ENCODE measurements around the gene TRIM41.

The TRIM41 gene

GRCh38 chr5:181184845-181185216 is 38.2 kb upstream of the TRIM41 start:
- no peak overlapping the region for H3K4me3 ChIP-seq (ENCODE audit: low read depth, low read length)
- no peak for DNase-seq (ENCODE audit: low read depth)
- TF ChIP-seq, protein P1, sequence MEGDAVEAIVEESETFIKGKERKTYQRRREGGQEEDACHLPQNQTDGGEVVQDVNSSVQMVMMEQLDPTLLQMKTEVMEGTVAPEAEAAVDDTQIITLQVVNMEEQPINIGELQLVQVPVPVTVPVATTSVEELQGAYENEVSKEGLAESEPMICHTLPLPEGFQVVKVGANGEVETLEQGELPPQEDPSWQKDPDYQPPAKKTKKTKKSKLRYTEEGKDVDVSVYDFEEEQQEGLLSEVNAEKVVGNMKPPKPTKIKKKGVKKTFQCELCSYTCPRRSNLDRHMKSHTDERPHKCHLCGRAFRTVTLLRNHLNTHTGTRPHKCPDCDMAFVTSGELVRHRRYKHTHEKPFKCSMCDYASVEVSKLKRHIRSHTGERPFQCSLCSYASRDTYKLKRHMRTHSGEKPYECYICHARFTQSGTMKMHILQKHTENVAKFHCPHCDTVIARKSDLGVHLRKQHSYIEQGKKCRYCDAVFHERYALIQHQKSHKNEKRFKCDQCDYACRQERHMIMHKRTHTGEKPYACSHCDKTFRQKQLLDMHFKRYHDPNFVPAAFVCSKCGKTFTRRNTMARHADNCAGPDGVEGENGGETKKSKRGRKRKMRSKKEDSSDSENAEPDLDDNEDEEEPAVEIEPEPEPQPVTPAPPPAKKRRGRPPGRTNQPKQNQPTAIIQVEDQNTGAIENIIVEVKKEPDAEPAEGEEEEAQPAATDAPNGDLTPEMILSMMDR (conservative IDR thresholded peaks at IDR 0.05; ENCODE audit: low read depth, low read length) = no peak

- DNase-seq (ENCODE audit: low read depth) = no peak
- H3K4me3 ChIP-seq (ENCODE audit: low read depth, low read length) = no peak overlapping the region
- TF ChIP-seq, protein P1 (conservative IDR thresholded peaks at IDR 0.05; ENCODE audit: low read depth, low read length) = no peak
These were observed 37.5 kb upstream of the TRIM41 start for GRCh38 chr5:181185560-181185959.

- no peak for DNase-seq (ENCODE audit: low read depth)
- TF ChIP-seq, protein P1 (conservative IDR thresholded peaks at IDR 0.05; ENCODE audit: low read depth, low read length) = no peak
- no peak overlapping the region for H3K4me3 ChIP-seq (ENCODE audit: low read depth, low read length)
These were observed 37.1 kb upstream of the TRIM41 start for GRCh38 chr5:181186022-181186421.

- H3K4me3 ChIP-seq (ENCODE audit: low read depth, low read length) = peak overlapping the region; percentile 57
- TF ChIP-seq, protein P1 (conservative IDR thresholded peaks at IDR 0.05; ENCODE audit: low read depth, low read length) = no peak
- no peak for DNase-seq (ENCODE audit: low read depth)
These were observed 36.0 kb upstream of the TRIM41 start for GRCh38 chr5:181186986-181187499.

GRCh38 chr5:181187500-181188213 is 35.4 kb upstream of the TRIM41 start:
- H3K4me3 ChIP-seq (ENCODE audit: low read depth, low read length) = peak overlapping the region; percentile 57
- peak; percentile 84 for DNase-seq (ENCODE audit: low read depth)
- TF ChIP-seq, protein P1 (conservative IDR thresholded peaks at IDR 0.05; ENCODE audit: low read depth, low read length) = peak; percentile 46

DNA sequence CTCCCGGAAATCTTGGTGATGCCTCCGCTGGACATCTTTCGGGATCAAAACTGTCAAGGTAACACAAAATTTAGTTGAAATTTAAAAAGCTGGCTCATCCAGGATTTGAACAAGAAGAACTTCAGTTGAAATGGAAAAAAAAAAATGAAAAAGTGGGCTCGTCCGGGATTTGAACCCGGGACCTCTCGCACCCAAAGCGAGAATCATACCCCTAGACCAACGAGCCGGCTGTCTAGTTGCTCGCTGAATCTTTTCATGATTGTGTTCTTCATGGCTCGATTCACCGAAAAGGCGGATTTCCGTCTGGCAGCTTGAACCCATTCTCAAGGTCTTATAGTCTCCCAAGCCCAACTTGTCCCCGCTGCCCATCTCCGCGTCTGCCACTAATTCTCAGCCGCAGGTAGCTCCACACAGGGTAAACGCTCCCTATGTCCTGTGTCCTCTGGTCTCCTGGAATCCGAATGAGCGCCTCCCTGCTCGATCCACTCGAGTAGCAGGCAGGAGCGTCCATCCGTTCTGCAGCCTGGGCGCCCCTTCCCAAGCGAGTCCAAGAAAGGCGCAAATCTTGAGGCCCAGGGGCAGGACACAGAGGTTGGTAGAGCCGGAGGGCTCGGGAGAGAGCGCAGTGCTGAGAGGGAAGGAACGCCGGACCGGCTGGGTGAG is 34.2 kb upstream of the TRIM41 start:
- DNase-seq (ENCODE audit: low read depth) = peak; percentile 79
- TF ChIP-seq, protein P1 (conservative IDR thresholded peaks at IDR 0.05; ENCODE audit: low read depth, low read length) = peak; percentile 18
- H3K4me3 ChIP-seq (ENCODE audit: low read depth, low read length) = peak overlapping the region; percentile 83

Measured in choroid plexus epithelial cell (primary cell).